ENCODE measurements around the gene CCM2. TPM values are rescaled to one million over a fixed set of nuclear protein-coding genes. Genes with fewer than 3 reads are reported as not detected.

CCM2 gene
- total RNA-seq, 1 experiment from 2014 or later, result 29.0 TPM

GRCh38 chr7:45114926-45115325 is 114.9 kb downstream of the CCM2 start:
- no peak for DNase-seq (ENCODE audit: low read depth, low spot score)
- in situ Hi-C loops (cut with HindIII; ENCODE audit: low pct_unique_long_range_greater_than_20kb, low sequenced_read_pairs), result no loop called here

- in situ Hi-C loops (cut with HindIII; ENCODE audit: low pct_unique_long_range_greater_than_20kb, low sequenced_read_pairs), result no loop called here
- no peak for DNase-seq (ENCODE audit: low read depth, low spot score)
Measured at GRCh38 chr7:45116048-45116447, 116.0 kb downstream of the CCM2 start.

DNA sequence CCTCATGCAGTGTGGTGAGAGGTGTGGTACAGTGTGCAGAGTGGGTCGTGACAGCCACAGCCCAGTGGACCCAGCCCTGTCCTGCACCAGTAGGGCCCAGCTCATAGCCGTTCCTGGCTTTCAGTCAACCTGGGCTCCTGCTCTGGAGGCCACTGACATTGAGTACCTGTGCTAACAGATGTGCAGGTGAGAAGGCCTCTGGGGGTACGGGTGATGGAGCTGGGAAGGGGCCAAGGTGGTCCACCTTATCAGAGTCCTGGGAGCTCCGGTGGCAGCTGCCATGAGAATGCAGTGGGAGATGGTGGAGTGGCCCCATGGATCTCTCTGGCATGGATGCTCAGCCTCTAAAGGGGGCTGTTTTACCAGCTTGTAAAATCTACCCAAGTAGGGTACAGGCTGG is 117.6 kb downstream of the CCM2 start:
- DNase-seq (ENCODE audit: low read depth, low spot score), result no peak
- in situ Hi-C loops (cut with HindIII; ENCODE audit: low pct_unique_long_range_greater_than_20kb, low sequenced_read_pairs), result no loop called here

DNA sequence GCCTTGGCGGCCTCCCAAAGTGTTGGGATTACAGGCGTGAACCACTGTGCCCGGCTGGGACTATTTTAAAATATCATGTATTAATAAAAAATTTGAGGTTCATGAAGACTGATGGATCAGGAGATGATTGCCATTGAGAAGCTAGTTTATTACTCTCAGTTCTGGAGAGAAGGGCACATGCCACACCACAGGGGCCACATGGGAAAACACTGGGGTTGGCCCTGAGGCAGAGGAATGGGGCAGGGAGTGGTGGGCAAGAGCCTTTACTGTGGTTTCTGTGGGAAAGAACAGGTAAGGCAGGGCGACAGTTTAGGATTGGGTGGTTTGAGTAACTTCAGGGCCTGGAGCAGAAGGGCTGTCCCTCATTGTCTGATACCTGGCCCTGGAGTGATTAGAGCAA is 118.3 kb downstream of the CCM2 start:
- in situ Hi-C loops (cut with HindIII; ENCODE audit: low pct_unique_long_range_greater_than_20kb, low sequenced_read_pairs), result no loop called here
- no peak for DNase-seq (ENCODE audit: low read depth, low spot score)

DNA sequence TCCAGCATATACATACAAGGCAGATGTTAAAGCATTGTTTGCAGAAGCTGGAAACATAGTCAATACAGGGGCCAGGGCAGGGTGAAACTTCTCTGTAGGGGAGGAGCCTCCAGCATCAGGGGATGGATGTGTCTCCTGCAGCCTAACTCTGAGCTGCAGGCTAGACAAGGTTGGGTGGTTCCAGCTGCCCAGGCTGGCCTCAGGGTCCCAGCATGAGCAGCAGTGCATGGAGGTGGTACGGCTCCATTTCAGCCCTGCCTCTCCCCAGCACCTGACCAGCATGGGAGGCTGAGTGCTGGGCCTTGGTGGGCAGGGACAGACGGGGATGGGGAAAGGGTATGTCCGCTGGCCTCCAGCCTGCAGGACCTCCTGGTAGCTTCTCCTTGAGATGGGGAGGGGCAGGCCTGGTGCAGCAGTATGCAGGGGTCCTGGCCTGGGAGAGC is 118.9 kb downstream of the CCM2 start:
- no peak for DNase-seq (ENCODE audit: low read depth, low spot score)
- in situ Hi-C loops (cut with HindIII; ENCODE audit: low pct_unique_long_range_greater_than_20kb, low sequenced_read_pairs), result no loop called here

DNA sequence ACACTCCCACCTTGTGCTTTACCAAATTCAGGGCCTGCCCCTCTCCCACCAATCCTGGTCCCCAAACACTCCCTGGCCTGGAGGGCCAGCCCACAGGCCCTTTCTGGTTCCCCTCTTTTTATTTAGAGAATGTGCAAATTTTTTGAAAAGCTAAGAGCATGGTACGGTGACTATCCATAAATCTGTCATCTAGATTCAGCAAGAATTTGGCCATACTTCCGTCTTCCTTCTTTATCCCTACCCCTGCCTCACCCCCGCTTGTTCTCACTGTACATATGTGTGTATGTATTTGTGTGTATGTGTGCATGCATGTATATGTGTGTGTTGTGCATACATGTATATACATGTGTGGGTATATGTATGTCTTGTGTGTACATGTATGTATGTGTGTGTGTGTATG is 119.5 kb downstream of the CCM2 start:
- in situ Hi-C loops (cut with HindIII; ENCODE audit: low pct_unique_long_range_greater_than_20kb, low sequenced_read_pairs), result no loop called here
- DNase-seq (ENCODE audit: low read depth, low spot score), result no peak

DNA sequence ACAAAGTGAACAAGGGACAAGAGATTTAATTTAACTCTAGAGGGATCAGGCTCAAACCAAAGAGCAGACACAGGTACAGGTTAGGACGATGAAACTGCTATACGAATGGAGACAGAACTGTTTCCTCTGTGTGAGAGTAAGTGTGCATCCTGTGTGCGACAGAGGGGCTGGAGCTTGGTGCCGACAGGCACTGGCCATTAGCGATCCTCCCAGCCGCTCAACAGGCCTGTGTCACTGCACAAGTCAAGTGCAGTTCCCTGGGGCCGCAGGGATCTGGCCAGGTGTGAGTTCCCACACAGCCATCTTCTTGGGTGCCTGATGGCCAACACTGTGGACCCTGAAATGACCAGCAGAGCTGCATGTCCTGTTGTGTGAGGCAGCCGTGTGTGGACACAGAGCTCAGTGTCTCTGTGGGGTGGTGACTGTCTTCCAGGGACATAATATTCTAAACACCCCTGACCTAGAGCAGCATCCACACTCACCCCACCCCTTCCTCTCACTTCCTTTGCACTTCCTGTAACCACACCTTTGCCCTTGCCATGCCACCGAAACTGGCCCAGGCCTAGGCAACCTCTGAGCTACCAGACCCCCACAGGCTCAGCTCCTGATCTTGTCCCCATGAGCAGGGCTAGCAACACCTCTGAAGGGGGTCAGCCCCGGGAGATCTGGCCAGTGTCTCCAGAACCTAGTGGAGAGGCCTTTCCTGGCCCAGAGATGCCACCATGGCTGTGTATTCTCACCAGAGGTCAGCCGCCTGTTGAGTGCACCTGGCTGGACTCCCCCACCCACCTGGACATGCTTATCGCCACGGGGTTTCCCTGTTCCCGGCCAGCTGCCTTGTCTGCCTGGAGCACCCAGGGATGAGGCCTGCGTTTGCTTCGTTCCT is 123.2 kb downstream of the CCM2 start:
- in situ Hi-C loops (cut with HindIII; ENCODE audit: low pct_unique_long_range_greater_than_20kb, low sequenced_read_pairs), result no loop called here
- DNase-seq (ENCODE audit: low read depth, low spot score), result no peak

DNA sequence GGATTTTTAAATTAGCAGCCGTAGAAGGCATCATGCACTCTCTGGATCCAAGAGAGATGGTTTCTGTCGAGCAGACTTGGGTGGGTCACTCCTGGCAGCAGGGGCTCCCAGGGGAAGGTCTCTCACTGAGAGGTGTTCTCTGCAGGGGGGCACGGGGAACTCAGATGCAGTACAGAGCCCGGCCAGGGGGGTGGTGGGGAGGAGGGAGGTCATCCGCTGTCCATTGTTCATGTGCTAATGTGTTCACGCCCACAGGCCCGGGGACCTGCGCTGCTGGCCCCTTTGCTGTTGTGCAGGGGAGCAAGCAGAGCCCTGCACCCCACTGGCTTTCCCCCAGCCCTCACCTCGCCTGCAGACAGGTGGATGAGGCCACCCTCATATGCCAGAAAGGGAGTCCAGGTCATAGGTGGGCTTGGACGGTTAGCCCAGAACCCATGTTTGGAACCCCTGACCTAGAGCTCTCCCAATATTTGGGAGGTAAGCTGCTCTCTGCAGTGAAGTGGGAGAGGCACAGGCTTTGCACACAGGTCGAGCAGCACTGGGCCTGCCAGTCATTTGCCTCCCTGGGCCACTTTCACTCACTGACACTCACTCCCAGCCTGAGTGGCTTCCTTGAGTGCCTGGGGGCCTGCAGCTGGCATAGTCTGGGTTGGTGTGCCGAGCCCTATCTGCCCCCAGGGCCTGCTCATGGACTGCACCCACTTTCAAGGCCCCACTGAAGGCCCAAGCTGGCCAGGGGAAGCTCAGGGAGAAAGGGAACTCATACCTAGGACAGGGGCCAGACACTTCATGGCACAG is 124.1 kb downstream of the CCM2 start:
- in situ Hi-C loops (cut with HindIII; ENCODE audit: low pct_unique_long_range_greater_than_20kb, low sequenced_read_pairs), result no loop called here
- no peak for DNase-seq (ENCODE audit: low read depth, low spot score)

GRCh38 chr7:45125193-45125904 is 125.3 kb downstream of the CCM2 start:
- in situ Hi-C loops (cut with HindIII; ENCODE audit: low pct_unique_long_range_greater_than_20kb, low sequenced_read_pairs), result no loop called here
- no peak for DNase-seq (ENCODE audit: low read depth, low spot score)

Small RNA genes within 50 kb of the gene (small RNA-seq; reads per million reads assigned to genes)
- 8.8 to 15.0 reads per million in 2 experiments for gene SNORA5A
- 0 reads per million in 2 experiments for gene SNORA5B
- gene SNORA5C, result 13.8 to 73.8 reads per million in 2 experiments

Other genes starting within 250 kb of the CCM2 start
- 8,852 and 9,543 TPM in 2 replicates for gene PPIA, start 203.5 kb upstream of the CCM2 start, total RNA-seq (2014; rRNA removed; shearing (Covaris generic))
- 238 TPM in 2 replicates for gene H2AZ2, start 152.1 kb upstream of the CCM2 start, total RNA-seq (2014; rRNA removed; shearing (Covaris generic))
- 23.4 and 24.0 TPM in 2 replicates for gene PURB, start 114.7 kb upstream of the CCM2 start, total RNA-seq (2014; rRNA removed; shearing (Covaris generic))
- gene MYO1G, start 21.2 kb upstream of the CCM2 start, total RNA-seq (2014; rRNA removed; shearing (Covaris generic)), result 0.03 and 0.26 TPM in 2 replicates
- 0.05 and 0.16 TPM in 2 replicates for gene NACAD, start 88.8 kb downstream of the CCM2 start, total RNA-seq (2014; rRNA removed; shearing (Covaris generic))
- 277 and 292 TPM in 2 replicates for gene TBRG4, start 111.5 kb downstream of the CCM2 start, total RNA-seq (2014; rRNA removed; shearing (Covaris generic))
- not detected in 2 replicates for gene RAMP3, start 157.6 kb downstream of the CCM2 start, total RNA-seq (2014; rRNA removed; shearing (Covaris generic))

All from SK-MEL-5 (cell line).